ENCODE data around the gene RBM26.
"Not testable (repeated sequence)": the region's sequence is repeated elsewhere in the genome, so short reads cannot be mapped to it uniquely, and the experiment has no call there.

The RBM26 gene

GRCh38 chr13:79382545-79383275 is 23.3 kb downstream of the RBM26 start:
- DNase-seq: no peak

GRCh38 chr13:79380997-79381396 is 25.1 kb downstream of the RBM26 start:
- DNase-seq: no peak

GRCh38 chr13:79379274-79379673 is 26.8 kb downstream of the RBM26 start:
- no peak for DNase-seq

GRCh38 chr13:79376843-79377242 is 29.2 kb downstream of the RBM26 start:
- no peak for DNase-seq

GRCh38 chr13:79374578-79374977 is 31.5 kb downstream of the RBM26 start:
- no peak for DNase-seq

- no peak for DNase-seq
Observed at GRCh38 chr13:79373916-79374315, 32.1 kb downstream of the RBM26 start.

GRCh38 chr13:79369226-79369625 is 36.8 kb downstream of the RBM26 start:
- no peak for DNase-seq

- DNase-seq: no peak
Observed at GRCh38 chr13:79365981-79366380, 40.1 kb downstream of the RBM26 start.

GRCh38 chr13:79361299-79361698 is 44.8 kb downstream of the RBM26 start:
- DNase-seq: no peak

GRCh38 chr13:79360095-79360494 is 46.0 kb downstream of the RBM26 start:
- DNase-seq: no peak

GRCh38 chr13:79359064-79359463 is 47.0 kb downstream of the RBM26 start:
- no peak for DNase-seq

GRCh38 chr13:79354285-79354684 is 51.8 kb downstream of the RBM26 start:
- DNase-seq: no peak

GRCh38 chr13:79353693-79354092 is 52.4 kb downstream of the RBM26 start:
- no peak for DNase-seq

- DNase-seq: no peak
Observed at GRCh38 chr13:79352107-79352506, 53.9 kb downstream of the RBM26 start.

GRCh38 chr13:79349608-79350007 is 56.4 kb downstream of the RBM26 start:
- DNase-seq: not testable (repeated sequence)

GRCh38 chr13:79349011-79349410 is 57.0 kb downstream of the RBM26 start:
- DNase-seq: no peak

- DNase-seq: no peak
Observed at GRCh38 chr13:79346300-79346914, 59.6 kb downstream of the RBM26 start.

- no peak for DNase-seq
Observed at GRCh38 chr13:79341202-79341601, 64.9 kb downstream of the RBM26 start.

- no peak for DNase-seq
Observed at GRCh38 chr13:79340490-79340889, 65.6 kb downstream of the RBM26 start.

GRCh38 chr13:79338343-79338742 is 67.7 kb downstream of the RBM26 start:
- DNase-seq: no peak

GRCh38 chr13:79336966-79337365 is 69.1 kb downstream of the RBM26 start:
- no peak for DNase-seq

GRCh38 chr13:79328510-79328909 is 77.5 kb downstream of the RBM26 start:
- no peak for DNase-seq

GRCh38 chr13:79320433-79320832 is 85.6 kb downstream of the RBM26 start:
- no peak for DNase-seq

- DNase-seq: no peak
Observed at GRCh38 chr13:79318664-79319063, 87.4 kb downstream of the RBM26 start.

GRCh38 chr13:79317856-79318255 is 88.2 kb downstream of the RBM26 start:
- DNase-seq: no peak

Measured in NK-92 treated with Interleukin-12 subunit alpha and Interleukin-12 subunit beta, amount 100 ng/mL, for 24 hours (cell line).